Left lobe of liver (tissue), 2 donors: ENCODE measurements around the gene CEP97. TPM values are rescaled to one million over a fixed set of nuclear protein-coding genes. Genes with fewer than 3 reads are reported as not detected.
A peak's percentile ranks its signal among the peaks of the same experiment; 100 is the strongest.
"Not testable (repeated sequence)": the region's sequence is repeated elsewhere in the genome, so short reads cannot be mapped to it uniquely, and the experiment has no call there.

ENCODE experiments used
- ATAC-seq: fragments of 200-7000 bp; cut with Tn5 transposase; one replicate; pipeline ENCODE4 v1.9.1; 2020; ENCODE audit warnings: mild to moderate bottlenecking, moderate library complexity
- DNase-seq: peaks from one replicate; pipeline ENCODE4 v3.0.0-alpha.2; 2020; ENCODE audit warnings: low spot score
- total RNA-seq: library from RNA; stranded (reverse); gene quantifications from one replicate; pipeline ENCODE4 v1.2.1, GENCODE V29; 2021
- donor health status: DM: no; HTN: no; CAD: no; lungs with moderate emphysema.
- donor health status: DM: no; HTN: yes; CAD: no.

CEP97 gene
- total RNA-seq, 1 donor from 2014 or later: 2.1 TPM

GRCh38 chr3:101777745-101778281 is 53.4 kb downstream of the CEP97 start:
- ATAC-seq, DNase-seq: not testable (repeated sequence)

- DNase-seq (no peak), ATAC-seq (no peak)
Measured at GRCh38 chr3:101778385-101779046, 54.1 kb downstream of the CEP97 start.

- ATAC-seq (peak; percentile 96), DNase-seq (peak; percentile 82)
Measured at GRCh38 chr3:101779047-101779821, 54.8 kb downstream of the CEP97 start, which contains the start of gene NXPE3. Gene NXPE3, plus strand, starts transcription at chr3:101779211. Its CDS starts 6,386 bp downstream, at chr3:101785597.

- DNase-seq: no peak
- no peak for ATAC-seq
Measured at GRCh38 chr3:101779822-101780381, 55.5 kb downstream of the CEP97 start.

GRCh38 chr3:101780661-101781060 is 56.2 kb downstream of the CEP97 start:
- DNase-seq: no peak
- ATAC-seq: no peak

GRCh38 chr3:101781166-101781565 is 56.8 kb downstream of the CEP97 start:
- ATAC-seq (no peak), DNase-seq (no peak)

GRCh38 chr3:101784855-101785613 is 60.6 kb downstream of the CEP97 start:
- DNase-seq (no peak), ATAC-seq (peak; percentile 61)

- ATAC-seq (no peak), DNase-seq (no peak)
Measured at GRCh38 chr3:101791778-101792177, 67.4 kb downstream of the CEP97 start.

- DNase-seq (no peak), ATAC-seq (no peak)
Measured at GRCh38 chr3:101796077-101796680, 71.8 kb downstream of the CEP97 start.

- ATAC-seq (no peak), DNase-seq (no peak)
Measured at GRCh38 chr3:101801174-101801573, 76.8 kb downstream of the CEP97 start.

GRCh38 chr3:101802179-101802578 is 77.8 kb downstream of the CEP97 start:
- no peak for DNase-seq
- ATAC-seq: no peak

- DNase-seq (no peak), ATAC-seq (peak; percentile 100)
Measured at GRCh38 chr3:101803173-101803782, 78.9 kb downstream of the CEP97 start.

GRCh38 chr3:101803939-101804338 is 79.5 kb downstream of the CEP97 start:
- DNase-seq (no peak), ATAC-seq (no peak)

- DNase-seq (no peak), ATAC-seq (no peak)
Measured at GRCh38 chr3:101806491-101806890, 82.1 kb downstream of the CEP97 start.

- no peak for ATAC-seq
- no peak for DNase-seq
Measured at GRCh38 chr3:101807888-101808287, 83.5 kb downstream of the CEP97 start.

GRCh38 chr3:101809178-101810021 is 85.0 kb downstream of the CEP97 start:
- DNase-seq (no peak), ATAC-seq (peak; percentile 89)

GRCh38 chr3:101810022-101810418 is 85.6 kb downstream of the CEP97 start:
- no peak for ATAC-seq
- no peak for DNase-seq

- no peak for ATAC-seq
- DNase-seq: no peak
Measured at GRCh38 chr3:101811875-101812274, 87.5 kb downstream of the CEP97 start.

- no peak for ATAC-seq
- no peak for DNase-seq
Measured at GRCh38 chr3:101812895-101813294, 88.5 kb downstream of the CEP97 start.
